ENCODE results near the gene POFUT2. TPM values are rescaled to one million over a fixed set of nuclear protein-coding genes. Genes with fewer than 3 reads are reported as not detected.

POFUT2 gene
- total RNA-seq, 1 experiment from 2014 or later = 25.5 TPM

GRCh38 chr21:45301521-45302081 is 13.9 kb upstream of the POFUT2 start:
- no peak for DNase-seq (ENCODE audit: low spot score)
- in situ Hi-C loops (cut with HindIII; ENCODE audit: low sequenced_read_pairs) = no loop called here

- in situ Hi-C loops (cut with HindIII; ENCODE audit: low sequenced_read_pairs) = no loop called here
- DNase-seq (ENCODE audit: low spot score) = no peak
Observed at GRCh38 chr21:45300786-45301520, 13.3 kb upstream of the POFUT2 start.

GRCh38 chr21:45299864-45300785 is 12.4 kb upstream of the POFUT2 start:
- in situ Hi-C loops (cut with HindIII; ENCODE audit: low sequenced_read_pairs) = no loop called here
- no peak for DNase-seq (ENCODE audit: low spot score)

- in situ Hi-C loops (cut with HindIII; ENCODE audit: low sequenced_read_pairs) = no loop called here
- DNase-seq (ENCODE audit: low spot score) = no peak
Observed at GRCh38 chr21:45299026-45299863, 11.6 kb upstream of the POFUT2 start.

- in situ Hi-C loops (cut with HindIII; ENCODE audit: low sequenced_read_pairs) = no loop called here
- DNase-seq (ENCODE audit: low spot score) = no peak
Observed at GRCh38 chr21:45297869-45298268, 10.2 kb upstream of the POFUT2 start.

- in situ Hi-C loops (cut with HindIII; ENCODE audit: low sequenced_read_pairs) = no loop called here
- DNase-seq (ENCODE audit: low spot score) = no peak
Observed at GRCh38 chr21:45297329-45297728, 9.6 kb upstream of the POFUT2 start.

- in situ Hi-C loops (cut with HindIII; ENCODE audit: low sequenced_read_pairs) = no loop called here
- no peak for DNase-seq (ENCODE audit: low spot score)
Observed at GRCh38 chr21:45296638-45297037, 8.9 kb upstream of the POFUT2 start.

GRCh38 chr21:45295576-45296365 is 8.1 kb upstream of the POFUT2 start:
- DNase-seq (ENCODE audit: low spot score) = no peak
- in situ Hi-C loops (cut with HindIII; ENCODE audit: low sequenced_read_pairs) = no loop called here

- DNase-seq (ENCODE audit: low spot score) = no peak
- in situ Hi-C loops (cut with HindIII; ENCODE audit: low sequenced_read_pairs) = no loop called here
Observed at GRCh38 chr21:45294509-45295291, 7.0 kb upstream of the POFUT2 start.

- in situ Hi-C loops (cut with HindIII; ENCODE audit: low sequenced_read_pairs) = no loop called here
- no peak for DNase-seq (ENCODE audit: low spot score)
Observed at GRCh38 chr21:45293726-45294401, 6.2 kb upstream of the POFUT2 start.

GRCh38 chr21:45293220-45293725 is 5.6 kb upstream of the POFUT2 start:
- no peak for DNase-seq (ENCODE audit: low spot score)
- in situ Hi-C loops (cut with HindIII; ENCODE audit: low sequenced_read_pairs) = no loop called here

- DNase-seq (ENCODE audit: low spot score) = peak; percentile 87
- in situ Hi-C loops (cut with HindIII; ENCODE audit: low sequenced_read_pairs) = no loop called here
Observed at GRCh38 chr21:45292399-45293219, 4.9 kb upstream of the POFUT2 start.

- no peak for DNase-seq (ENCODE audit: low spot score)
- in situ Hi-C loops (cut with HindIII; ENCODE audit: low sequenced_read_pairs) = no loop called here
Observed at GRCh38 chr21:45291613-45292398, 4.1 kb upstream of the POFUT2 start.

- in situ Hi-C loops (cut with HindIII; ENCODE audit: low sequenced_read_pairs) = no loop called here
- DNase-seq (ENCODE audit: low spot score) = no peak
Observed at GRCh38 chr21:45290948-45291612, 3.4 kb upstream of the POFUT2 start.

Data from G401 (cell line).